HepG2 (cell line): Measurements from ENCODE around the gene ALKBH2. TPM values are rescaled to one million over a fixed set of nuclear protein-coding genes. Genes with fewer than 3 reads are reported as not detected.

ENCODE experiments used
- AGO2 ChIP-seq: fragments of 200-400 bp; formaldehyde crosslinking; optimal IDR thresholded peaks from 2 replicates; pipeline ENCODE3; 2017; ENCODE audit warnings: mild to moderate bottlenecking, low read depth, low read length, moderate library complexity
- ARNTL ChIP-seq: sonication (generic); formaldehyde crosslinking; IDR thresholded peaks from 2 replicates; pipeline ENCODE4 v1.4.0; 2020; ENCODE audit warnings: mild to moderate bottlenecking, missing genetic modification reagents
- CHD4 ChIP-seq: fragments of 200-600 bp; sonication (generic); IDR thresholded peaks from 2 replicates; pipeline ENCODE4 v1.7.0; 2017; ENCODE audit warnings: mild to moderate bottlenecking, low read length, borderline replicate concordance
- HNRNPLL ChIP-seq: fragments of 200-400 bp; formaldehyde crosslinking; IDR thresholded peaks from 2 replicates; pipeline ENCODE4 v1.6.1; 2017; ENCODE audit warnings: mild to moderate bottlenecking, low read depth, low read length; ENCODE audit not compliant: poor library complexity, severe bottlenecking
- KLF12 ChIP-seq: sonication (generic); formaldehyde crosslinking; IDR thresholded peaks from 2 replicates; pipeline ENCODE4 v1.4.0; 2020; ENCODE audit warnings: missing genetic modification reagents, borderline replicate concordance
- MAFG ChIP-seq: sonication (generic); formaldehyde crosslinking; IDR thresholded peaks from 2 replicates; pipeline ENCODE4 v1.5.1; 2020; ENCODE audit warnings: mild to moderate bottlenecking, missing genetic modification reagents
- MEF2D ChIP-seq: sonication (generic); formaldehyde crosslinking; IDR thresholded peaks from 2 replicates; pipeline ENCODE4 v1.5.1; 2020; ENCODE audit warnings: mild to moderate bottlenecking, missing genetic modification reagents
- NFATC3 ChIP-seq: sonication (generic); formaldehyde crosslinking; IDR thresholded peaks from 2 replicates; pipeline ENCODE4 v1.5.1; 2020; ENCODE audit warnings: mild to moderate bottlenecking, missing genetic modification reagents
- NR2F1 ChIP-seq, 2 experiments: fragments of 450-650 bp in 1 of 2; formaldehyde crosslinking in 1 of 2; IDR thresholded peaks; 2 replicates each; pipeline versions ENCODE4 v1.5.0 to v1.6.1; 2016 to 2020; ENCODE audit warnings: mild to moderate bottlenecking in 1 of 2, missing compliant biosample characterization in 1 of 2, missing genetic modification reagents in 1 of 2, moderate library complexity in 1 of 2
- RNF2 ChIP-seq: fragments of 450-650 bp; conservative IDR thresholded peaks from 2 replicates; pipeline ENCODE4 v1.6.1; 2016; ENCODE audit warnings: low read depth
- SPEN ChIP-seq: sonication (generic); formaldehyde crosslinking; IDR thresholded peaks from 2 replicates; pipeline ENCODE4 v1.5.1; 2020; ENCODE audit warnings: low read depth, mild to moderate bottlenecking, missing genetic modification reagents
- SRY ChIP-seq: sonication (generic); formaldehyde crosslinking; IDR thresholded peaks from 2 replicates; pipeline ENCODE4 v1.8.0; 2022; ENCODE audit warnings: mild to moderate bottlenecking, missing genetic modification reagents
- THAP9 ChIP-seq: sonication (generic); formaldehyde crosslinking; IDR thresholded peaks from 2 replicates; pipeline ENCODE4; 2020; ENCODE audit warnings: missing genetic modification reagents, mild to moderate bottlenecking, borderline replicate concordance
- ZBTB38 ChIP-seq: sonication (generic); formaldehyde crosslinking; IDR thresholded peaks from 2 replicates; pipeline ENCODE4 v1.5.1; 2020; ENCODE audit warnings: mild to moderate bottlenecking, missing genetic modification reagents
- ZFX ChIP-seq: sonication (generic); formaldehyde crosslinking; IDR thresholded peaks from 2 replicates; pipeline ENCODE4 v1.4.0; 2020; ENCODE audit warnings: mild to moderate bottlenecking, low read depth, missing genetic modification reagents, moderate library complexity
- ZNF205 ChIP-seq: IDR thresholded peaks from 2 replicates; pipeline ENCODE4 v1.6.1; 2018; ENCODE audit warnings: missing biosample characterization, missing genetic modification reagents
- ZNF263 ChIP-seq: sonication (generic); formaldehyde crosslinking; IDR thresholded peaks from 2 replicates; pipeline ENCODE4 v1.4.0; 2020; ENCODE audit warnings: missing genetic modification reagents
- ZNF569 ChIP-seq: sonication (generic); formaldehyde crosslinking; IDR thresholded peaks from 2 replicates; pipeline ENCODE4 v1.5.0; 2020; ENCODE audit warnings: mild to moderate bottlenecking, missing genetic modification reagents, moderate library complexity, borderline replicate concordance
- ZNF691 ChIP-seq: sonication (generic); formaldehyde crosslinking; IDR thresholded peaks from 2 replicates; pipeline ENCODE4 v1.4.0; 2020; ENCODE audit warnings: missing genetic modification reagents, low read depth, mild to moderate bottlenecking, borderline replicate concordance
- ZNF781 ChIP-seq: sonication (generic); formaldehyde crosslinking; IDR thresholded peaks from 2 replicates; pipeline ENCODE4 v1.5.1; 2020; ENCODE audit warnings: borderline replicate concordance, mild to moderate bottlenecking, missing genetic modification reagents; ENCODE audit errors: not compliant biosample characterization
- polyA plus RNA-seq, 8 experiments: library from polyadenylated mRNA; depleted of rRNA in 3 of 8; stranded (reverse) in 7 of 8; unstranded in 1 of 8; fragments of >200 nt; fragmentation: Illumina TruSeq in 4 of 8; extraction: Trizol in 4 of 8; gene quantifications; 2 replicates each; pipeline versions ENCODE4 v1.2.1 to v1.2.3, GENCODE V29; 2011 to 2016; ENCODE audit warnings: low read depth in 4 of 8, missing spikeins in 1 of 8, mixed read lengths in 1 of 8; ENCODE audit not compliant: insufficient read depth in 1 of 8
- total RNA-seq, 5 experiments: library from RNA; depleted of rRNA; stranded (reverse); fragments of >200 nt; fragmentation: Illumina TruSeq; extraction: Trizol; gene quantifications; 2 replicates each; pipeline ENCODE4 v1.2.3, GENCODE V29; 2016; ENCODE audit warnings: low read depth in 1 of 5
- TF ChIP-seq, protein P1 (sequence below): IDR thresholded peaks from 2 replicates; pipeline ENCODE4 v1.6.1; 2016; ENCODE audit warnings: mild to moderate bottlenecking
- TF ChIP-seq, protein P2 (sequence below): sonication (generic); formaldehyde crosslinking; IDR thresholded peaks from 2 replicates; pipeline ENCODE4 v1.4.0; 2020; ENCODE audit warnings: missing genetic modification reagents
- TF ChIP-seq, protein P3 (sequence below): sonication (generic); formaldehyde crosslinking; IDR thresholded peaks from 2 replicates; pipeline ENCODE4 v1.5.0; 2020; ENCODE audit warnings: missing genetic modification reagents, mild to moderate bottlenecking, borderline replicate concordance

ALKBH2 gene
- total and polyA plus RNA-seq, 2 of the 13 experiments (the other 11 are each of a cell fraction or from before 2014, with no cell fraction given), result 21.0 to 40.5 TPM

- TF ChIP-seq RNF2, result no peak
- no peak for TF ChIP-seq NFATC3
- peak; percentile 96 for TF ChIP-seq ZFX
- TF ChIP-seq, protein P1, sequence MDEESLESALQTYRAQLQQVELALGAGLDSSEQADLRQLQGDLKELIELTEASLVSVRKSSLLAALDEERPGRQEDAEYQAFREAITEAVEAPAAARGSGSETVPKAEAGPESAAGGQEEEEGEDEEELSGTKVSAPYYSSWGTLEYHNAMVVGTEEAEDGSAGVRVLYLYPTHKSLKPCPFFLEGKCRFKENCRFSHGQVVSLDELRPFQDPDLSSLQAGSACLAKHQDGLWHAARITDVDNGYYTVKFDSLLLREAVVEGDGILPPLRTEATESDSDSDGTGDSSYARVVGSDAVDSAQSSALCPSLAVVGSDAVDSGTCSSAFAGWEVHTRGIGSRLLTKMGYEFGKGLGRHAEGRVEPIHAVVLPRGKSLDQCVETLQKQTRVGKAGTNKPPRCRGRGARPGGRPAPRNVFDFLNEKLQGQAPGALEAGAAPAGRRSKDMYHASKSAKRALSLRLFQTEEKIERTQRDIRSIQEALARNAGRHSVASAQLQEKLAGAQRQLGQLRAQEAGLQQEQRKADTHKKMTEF (CRISPR knock-in tag), result peak; percentile 79; the same call in 1 of the 2 replicates
- TF ChIP-seq ZBTB38 (CRISPR knock-in tag), result peak; percentile 56
- TF ChIP-seq, protein P2, sequence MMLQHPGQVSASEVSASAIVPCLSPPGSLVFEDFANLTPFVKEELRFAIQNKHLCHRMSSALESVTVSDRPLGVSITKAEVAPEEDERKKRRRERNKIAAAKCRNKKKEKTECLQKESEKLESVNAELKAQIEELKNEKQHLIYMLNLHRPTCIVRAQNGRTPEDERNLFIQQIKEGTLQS, result 0 out of 2 replicates have a peak, but pooled peaks have one; percentile 22
- TF ChIP-seq MAFG, result no peak
- TF ChIP-seq, protein P3, sequence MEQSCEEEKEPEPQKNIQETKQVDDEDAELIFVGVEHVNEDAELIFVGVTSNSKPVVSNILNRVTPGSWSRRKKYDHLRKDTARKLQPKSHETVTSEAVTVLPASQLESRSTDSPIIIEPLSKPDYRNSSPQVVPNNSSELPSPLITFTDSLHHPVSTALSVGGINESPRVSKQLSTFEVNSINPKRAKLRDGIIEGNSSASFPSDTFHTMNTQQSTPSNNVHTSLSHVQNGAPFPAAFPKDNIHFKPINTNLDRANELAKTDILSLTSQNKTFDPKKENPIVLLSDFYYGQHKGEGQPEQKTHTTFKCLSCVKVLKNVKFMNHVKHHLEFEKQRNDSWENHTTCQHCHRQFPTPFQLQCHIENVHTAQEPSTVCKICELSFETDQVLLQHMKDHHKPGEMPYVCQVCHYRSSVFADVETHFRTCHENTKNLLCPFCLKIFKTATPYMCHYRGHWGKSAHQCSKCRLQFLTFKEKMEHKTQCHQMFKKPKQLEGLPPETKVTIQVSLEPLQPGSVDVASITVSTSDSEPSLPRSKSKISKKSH, result peak; percentile 70; the same call in 1 of the 2 replicates
- TF ChIP-seq ZNF263 (CRISPR knock-in tag), result peak; percentile 84
- TF ChIP-seq MEF2D, result peak; percentile 68; the same call in 1 of the 2 replicates
- TF ChIP-seq THAP9 (CRISPR knock-in tag), result peak; percentile 63; the same call in 1 of the 2 replicates
- TF ChIP-seq ZNF205 (CRISPR knock-in tag), result no peak
- no peak for TF ChIP-seq NR2F1 (CRISPR knock-in tag; IDR thresholded peaks at IDR 0.05)
- no peak for TF ChIP-seq ZNF781
- TF ChIP-seq CHD4, result peak; percentile 52; the same call in 1 of the 2 replicates
- peak; percentile 71; the same call in 1 of the 2 replicates for TF ChIP-seq SPEN (CRISPR knock-in tag)
- no peak for TF ChIP-seq ARNTL
- TF ChIP-seq KLF12, result no peak
- peak; percentile 51 for TF ChIP-seq HNRNPLL
- peak; percentile 70; the same call in 1 of the 2 replicates for TF ChIP-seq ZNF691 (CRISPR knock-in tag)
- peak; percentile 73; the same call in 1 of the 2 replicates for TF ChIP-seq SRY (CRISPR knock-in tag)
- TF ChIP-seq ZNF569, result no peak
- TF ChIP-seq AGO2, result peak; percentile 96
These were observed 17.8 kb upstream of the ALKBH2 start (continued) for GRCh38 chr12:109110988-109111495.
